Measurements from ENCODE around the gene FBXL2. TPM values are rescaled to one million over a fixed set of nuclear protein-coding genes. Genes with fewer than 3 reads are reported as not detected.

Gene FBXL2
- total RNA-seq, 4 donors from 2014 or later: 5.4 to 10.9 (median 6.9) TPM

GRCh38 chr3:33250712-33251111 is 26.5 kb upstream of the FBXL2 start:
- no peaks in the 10 kb centered on the region for H3K27me3 ChIP-seq
- no peaks in the 10 kb centered on the region for H3K36me3 ChIP-seq
- H3K9me3 ChIP-seq: no peaks in the 10 kb centered on the region
- WGBS: 62% methylated on average over 1 of the region's 1 CpG
- TF ChIP-seq POLR2AphosphoS5 (IDR thresholded peaks at IDR 0.05): no peak
- no peak for TF ChIP-seq CTCF (IDR thresholded peaks at IDR 0.05)
- no peak for TF ChIP-seq POLR2A (IDR thresholded peaks at IDR 0.05; ENCODE audit: low read depth)
- TF ChIP-seq EP300 (IDR thresholded peaks at IDR 0.05): no peak
- no peak for DNase-seq (ENCODE audit: extremely low spot score)
- H3K4me1 ChIP-seq: no peaks in the 10 kb centered on the region
- H3K4me3 ChIP-seq: no peak overlapping the region
- H3K27ac ChIP-seq (replicated peaks in 1 of 4): no peak overlapping the region
- intact Hi-C loops (cut with DNase I): no loop called here

DNA sequence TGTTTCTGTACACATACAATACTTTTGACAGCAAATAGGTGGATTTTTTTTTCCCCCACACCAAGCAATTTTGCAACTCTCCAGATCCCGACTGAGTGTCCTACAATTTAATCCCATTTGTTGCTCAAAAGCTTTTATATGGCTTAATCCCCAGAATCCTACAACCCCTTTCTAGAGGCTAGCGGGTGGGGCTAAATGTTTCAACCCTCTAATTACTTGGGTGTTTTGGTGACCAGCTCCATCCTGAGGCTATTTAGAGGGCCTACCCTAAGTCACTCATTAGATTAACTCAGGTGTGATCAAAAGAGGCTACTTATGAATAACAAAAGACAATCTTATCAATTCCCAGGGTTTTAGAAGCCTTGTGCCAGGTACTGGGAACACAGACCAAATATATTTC is 21.0 kb upstream of the FBXL2 start:
- 96% methylated on average over 2 of the region's 2 CpGs for WGBS
- Histone ChIP-seq H3K9me3 (no peaks in the 10 kb centered on the region), H3K36me3 (no peaks in the 10 kb centered on the region), H3K27me3 (no peaks in the 10 kb centered on the region), H3K4me3 (no peak overlapping the region), H3K4me1 (no peaks in the 10 kb centered on the region), H3K27ac (replicated peaks in 1 of 4) (no peak overlapping the region)
- DNase-seq (ENCODE audit: extremely low spot score): no peak
- intact Hi-C loops (cut with DNase I): no loop called here
- TF ChIP-seq POLR2A (IDR thresholded peaks at IDR 0.05; ENCODE audit: low read depth): no peak
- no peak for TF ChIP-seq POLR2AphosphoS5 (IDR thresholded peaks at IDR 0.05)
- TF ChIP-seq CTCF (IDR thresholded peaks at IDR 0.05): no peak
- no peak for TF ChIP-seq EP300 (IDR thresholded peaks at IDR 0.05)

- Histone ChIP-seq H3K9me3 (peaks cover 0 to 5% (median 0%) of the 10 kb centered on the region in 4 donors), H3K27me3 (no peaks in the 10 kb centered on the region), H3K4me1 (no peaks in the 10 kb centered on the region), H3K4me3 (no peak overlapping the region), H3K36me3 (no peaks in the 10 kb centered on the region), H3K27ac (replicated peaks in 1 of 4) (no peak overlapping the region)
- TF ChIP-seq POLR2A (IDR thresholded peaks at IDR 0.05; ENCODE audit: low read depth): no peak
- TF ChIP-seq EP300 (IDR thresholded peaks at IDR 0.05): no peak
- no peak for TF ChIP-seq CTCF (IDR thresholded peaks at IDR 0.05)
- no peak for TF ChIP-seq POLR2AphosphoS5 (IDR thresholded peaks at IDR 0.05)
- no peak for DNase-seq (ENCODE audit: extremely low spot score)
- intact Hi-C loops (cut with DNase I): no loop called here
- 94% methylated on average over 5 of the region's 5 CpGs for WGBS
Observed at GRCh38 chr3:33260104-33260503, 17.1 kb upstream of the FBXL2 start.

- TF ChIP-seq POLR2A (IDR thresholded peaks at IDR 0.05; ENCODE audit: low read depth): no peak
- TF ChIP-seq CTCF (IDR thresholded peaks at IDR 0.05): no peak
- TF ChIP-seq EP300 (IDR thresholded peaks at IDR 0.05): no peak
- TF ChIP-seq POLR2AphosphoS5 (IDR thresholded peaks at IDR 0.05): no peak
- no peak for DNase-seq (ENCODE audit: extremely low spot score)
- no peak overlapping the region for H3K27ac ChIP-seq (replicated peaks in 1 of 4)
- no peaks in the 10 kb centered on the region for H3K4me1 ChIP-seq
- no peaks in the 10 kb centered on the region for H3K27me3 ChIP-seq
- H3K4me3 ChIP-seq: no peak overlapping the region
- no peaks in the 10 kb centered on the region for H3K36me3 ChIP-seq
- H3K9me3 ChIP-seq: peaks cover 0 to 5% (median 0%) of the 10 kb centered on the region in 4 donors
- 90% methylated on average over 3 of the region's 3 CpGs for WGBS
- intact Hi-C loops (cut with DNase I): no loop called here
Observed at GRCh38 chr3:33269385-33269784, 7.9 kb upstream of the FBXL2 start.

DNA sequence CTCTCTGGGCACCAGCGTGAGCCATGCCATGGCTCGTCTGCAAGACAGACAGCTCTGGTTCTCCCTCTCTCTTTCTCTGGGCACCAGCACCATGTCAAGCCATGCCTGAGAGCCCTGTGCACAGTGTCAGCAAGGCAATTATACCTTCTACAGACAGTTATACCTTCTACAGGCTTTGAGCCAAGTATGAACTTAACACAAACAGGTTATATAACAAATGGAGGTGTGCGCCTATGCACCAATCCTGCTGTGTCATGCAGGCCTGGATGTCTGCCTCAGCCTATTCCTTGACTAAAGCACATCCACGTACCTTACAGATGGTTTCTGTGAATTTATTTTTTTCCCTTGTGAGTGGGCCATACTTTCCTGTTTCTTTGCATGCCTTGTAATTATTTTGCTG is 5.9 kb upstream of the FBXL2 start:
- Histone ChIP-seq H3K4me3 (no peak overlapping the region), H3K4me1 (no peaks in the 10 kb centered on the region), H3K36me3 (no peaks in the 10 kb centered on the region), H3K27me3 (no peaks in the 10 kb centered on the region), H3K9me3 (no peaks in the 10 kb centered on the region), H3K27ac (replicated peaks in 1 of 4) (no peak overlapping the region)
- no peak for DNase-seq (ENCODE audit: extremely low spot score)
- WGBS: 94% methylated on average over 4 of the region's 4 CpGs
- intact Hi-C loops (cut with DNase I): no loop called here
- TF ChIP-seq POLR2AphosphoS5 (IDR thresholded peaks at IDR 0.05) (no peak), EP300 (IDR thresholded peaks at IDR 0.05) (no peak), POLR2A (IDR thresholded peaks at IDR 0.05; ENCODE audit: low read depth) (no peak), CTCF (IDR thresholded peaks at IDR 0.05) (no peak)
